Suprapubic skin (tissue), 4 donors: ENCODE measurements around the gene HTR2B.

Source experiments
- CTCF ChIP-seq, 2 donors: fragments of 200-600 bp in 1 of 2; fragments of 450-650 bp in 1 of 2; sonication (generic) in 1 of 2; IDR thresholded peaks; one replicate each; pipeline ENCODE4 v1.5.1; 2016 to 2019; ENCODE audit warnings: antibody characterized with exemption in 2 of 2, mild to moderate bottlenecking in 1 of 2, moderate library complexity in 1 of 2
- EP300 ChIP-seq: sonication (generic); formaldehyde crosslinking; IDR thresholded peaks from one replicate; pipeline ENCODE4 v1.6.1; 2017; ENCODE audit warnings: antibody characterized with exemption
- POLR2A ChIP-seq, 2 donors: fragments of 450-650 bp; IDR thresholded peaks; one replicate each; pipeline ENCODE4 v1.6.1; 2017; ENCODE audit warnings: antibody characterized with exemption in 2 of 2, mild to moderate bottlenecking in 2 of 2, moderate library complexity in 2 of 2
- POLR2AphosphoS5 ChIP-seq, 3 donors: sonication (generic); formaldehyde crosslinking; IDR thresholded peaks; one replicate each; pipeline ENCODE4 v1.6.1; 2017; ENCODE audit warnings: antibody characterized with exemption in 3 of 3

- TF ChIP-seq CTCF (IDR thresholded peaks at IDR 0.05), result no peak
- TF ChIP-seq POLR2A (IDR thresholded peaks at IDR 0.05), result no peak
- no peak for TF ChIP-seq EP300
- no peak for TF ChIP-seq POLR2AphosphoS5 (IDR thresholded peaks at IDR 0.05)
Observed at GRCh38 chr2:231139796-231140195, 15.0 kb upstream of the HTR2B start.
